Mucosa of descending colon (tissue), 3 donors: ENCODE data around the gene GPS1. TPM values are rescaled to one million over a fixed set of nuclear protein-coding genes. Genes with fewer than 3 reads are reported as not detected.

Experiments
- ATAC-seq: fragments of 200-7000 bp; cut with Tn5 transposase; one replicate; pipeline ENCODE4 v1.9.1; 2020; ENCODE audit warnings: mild to moderate bottlenecking, moderate library complexity
- DNase-seq, 3 donors: peaks; one replicate each; pipeline ENCODE4 v3.0.0-alpha.2; 2020
- H3K36me3 ChIP-seq: fragments of 200-600 bp; one replicate; pipeline ENCODE4 v1.8.0; 2021; ENCODE audit warnings: low read depth, mild to moderate bottlenecking
- H3K4me1 ChIP-seq: fragments of 200-600 bp; one replicate; pipeline ENCODE4 v1.8.0; 2021; ENCODE audit warnings: low read depth, mild to moderate bottlenecking
- H3K4me3 ChIP-seq: fragments of 200-600 bp; one replicate; pipeline ENCODE4 v1.8.0; 2021; ENCODE audit warnings: mild to moderate bottlenecking
- H3K9me3 ChIP-seq: fragments of 200-600 bp; one replicate; pipeline ENCODE4 v1.8.0; 2021; ENCODE audit warnings: mild to moderate bottlenecking
- intact Hi-C, 2 donors: fragments of 100-400 bp; cut with DNase I in 1 of 2; cut with micrococcal nuclease in 1 of 2; formaldehyde crosslinking; loops; one replicate each; pipeline versions ENCODE4 v1.11.0 to v1.11.1; 2022; cut with DNase I, micrococcal nuclease
- total RNA-seq, 3 donors: library from RNA; stranded (reverse); fragmentation: NEBNext Ultra II Directional in 2 of 3; extraction: Animal tissue kit (Norgen Biotek cat#: 25700) in 2 of 3; gene quantifications; one replicate each; pipeline versions ENCODE4 v1.2.1 to v1.2.4, GENCODE V29; 2021 to 2023
- TF ChIP-seq, protein P1 (sequence below): fragments of 200-600 bp; IDR thresholded peaks from one replicate; pipeline ENCODE4 v1.8.0; 2022; ENCODE audit warnings: antibody characterized with exemption, mild to moderate bottlenecking
- donor health status: DM: no; HTN: no; CAD: no; lungs with moderate emphysema.
- donor health status: DM: no; HTN: no; CAD: no.
- donor health status: DM: no; HTN: yes; CAD: no.

The GPS1 gene
- total RNA-seq, 3 donors from 2014 or later, result 73.6 to 81.6 (median 80.4) TPM

DNA sequence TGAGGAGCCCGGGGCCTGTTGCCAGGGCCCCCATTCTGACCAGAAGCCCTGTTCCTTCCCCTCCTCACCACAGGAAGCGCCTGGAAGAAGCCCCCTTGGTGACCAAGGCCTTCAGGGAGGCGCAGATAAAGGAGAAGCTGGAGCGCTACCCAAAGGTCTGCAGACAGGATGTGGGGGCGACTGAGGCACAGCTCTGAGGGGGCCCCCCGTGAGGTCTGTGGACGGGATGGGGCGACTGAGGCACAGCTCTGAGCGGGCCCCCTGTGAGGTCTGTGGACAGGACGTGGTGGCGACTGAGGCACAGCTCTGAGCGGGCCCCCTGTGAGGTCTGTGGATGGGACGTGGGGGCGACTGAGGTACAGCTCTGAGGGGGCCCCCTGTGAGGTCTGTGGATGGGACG lies 42.3 kb upstream of the GPS1 start:
- TF ChIP-seq, protein P1, sequence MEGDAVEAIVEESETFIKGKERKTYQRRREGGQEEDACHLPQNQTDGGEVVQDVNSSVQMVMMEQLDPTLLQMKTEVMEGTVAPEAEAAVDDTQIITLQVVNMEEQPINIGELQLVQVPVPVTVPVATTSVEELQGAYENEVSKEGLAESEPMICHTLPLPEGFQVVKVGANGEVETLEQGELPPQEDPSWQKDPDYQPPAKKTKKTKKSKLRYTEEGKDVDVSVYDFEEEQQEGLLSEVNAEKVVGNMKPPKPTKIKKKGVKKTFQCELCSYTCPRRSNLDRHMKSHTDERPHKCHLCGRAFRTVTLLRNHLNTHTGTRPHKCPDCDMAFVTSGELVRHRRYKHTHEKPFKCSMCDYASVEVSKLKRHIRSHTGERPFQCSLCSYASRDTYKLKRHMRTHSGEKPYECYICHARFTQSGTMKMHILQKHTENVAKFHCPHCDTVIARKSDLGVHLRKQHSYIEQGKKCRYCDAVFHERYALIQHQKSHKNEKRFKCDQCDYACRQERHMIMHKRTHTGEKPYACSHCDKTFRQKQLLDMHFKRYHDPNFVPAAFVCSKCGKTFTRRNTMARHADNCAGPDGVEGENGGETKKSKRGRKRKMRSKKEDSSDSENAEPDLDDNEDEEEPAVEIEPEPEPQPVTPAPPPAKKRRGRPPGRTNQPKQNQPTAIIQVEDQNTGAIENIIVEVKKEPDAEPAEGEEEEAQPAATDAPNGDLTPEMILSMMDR, result no peak
- intact Hi-C loops, result no loop called here
- no peaks in the 10 kb centered on the region for H3K36me3 ChIP-seq
- H3K4me1 ChIP-seq, result no peaks in the 10 kb centered on the region
- ATAC-seq (no peak), DNase-seq (no peak)
- no peaks in the 10 kb centered on the region for H3K9me3 ChIP-seq
- H3K4me3 ChIP-seq, result no peak overlapping the region

DNA sequence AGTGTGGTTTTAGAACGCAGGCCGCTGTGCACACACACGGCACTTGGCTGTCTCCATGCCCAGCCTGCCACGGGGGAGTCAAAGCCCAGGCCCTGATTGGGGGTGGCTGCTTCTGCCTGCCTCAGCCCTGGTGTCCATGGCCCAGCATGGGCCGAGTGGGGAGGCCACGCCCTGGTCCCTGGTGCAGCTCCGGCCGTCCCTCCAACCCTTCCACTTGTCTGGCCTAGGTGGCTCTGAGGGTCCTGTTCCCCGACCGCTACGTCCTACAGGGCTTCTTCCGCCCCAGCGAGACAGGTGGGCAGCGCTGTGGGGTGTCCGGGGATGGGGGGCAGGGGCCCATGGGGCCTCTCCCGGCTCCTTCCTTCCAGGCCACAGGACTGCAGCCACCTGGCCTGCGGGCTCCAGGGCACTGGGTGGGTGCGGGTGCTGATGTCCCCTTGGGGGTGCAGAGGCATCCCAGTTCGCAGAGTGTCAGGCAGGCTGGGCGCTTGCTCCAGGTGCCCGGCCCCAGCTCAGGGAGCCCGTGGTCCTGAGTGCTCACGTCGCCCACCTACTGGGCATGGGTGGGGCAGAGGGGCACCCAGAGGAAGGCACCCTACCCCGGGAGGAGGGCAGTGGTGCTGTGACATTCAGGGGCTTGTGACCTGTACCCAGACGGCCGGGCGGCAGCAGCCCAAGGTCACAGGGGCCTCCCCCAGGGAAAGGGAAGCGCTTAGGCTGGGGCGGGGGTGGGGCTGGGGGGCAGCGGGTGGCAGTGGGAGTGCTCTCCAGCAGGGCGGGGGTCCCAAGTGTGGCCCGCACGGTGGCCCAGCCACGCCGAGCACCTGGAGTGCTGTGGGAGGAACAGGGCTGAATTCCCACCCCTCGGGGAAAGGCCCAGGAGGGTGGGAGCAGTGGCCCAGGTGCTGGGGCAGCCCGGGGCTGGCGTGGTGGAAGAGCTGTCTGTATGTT lies 40.8 kb upstream of the GPS1 start:
- no peak for ATAC-seq
- no peak overlapping the region for H3K4me3 ChIP-seq
- DNase-seq, result no peak
- intact Hi-C loops, result no loop called here
- no peaks in the 10 kb centered on the region for H3K9me3 ChIP-seq
- H3K4me1 ChIP-seq, result no peaks in the 10 kb centered on the region
- TF ChIP-seq, protein P1, result no peak
- H3K36me3 ChIP-seq, result no peaks in the 10 kb centered on the region

DNA sequence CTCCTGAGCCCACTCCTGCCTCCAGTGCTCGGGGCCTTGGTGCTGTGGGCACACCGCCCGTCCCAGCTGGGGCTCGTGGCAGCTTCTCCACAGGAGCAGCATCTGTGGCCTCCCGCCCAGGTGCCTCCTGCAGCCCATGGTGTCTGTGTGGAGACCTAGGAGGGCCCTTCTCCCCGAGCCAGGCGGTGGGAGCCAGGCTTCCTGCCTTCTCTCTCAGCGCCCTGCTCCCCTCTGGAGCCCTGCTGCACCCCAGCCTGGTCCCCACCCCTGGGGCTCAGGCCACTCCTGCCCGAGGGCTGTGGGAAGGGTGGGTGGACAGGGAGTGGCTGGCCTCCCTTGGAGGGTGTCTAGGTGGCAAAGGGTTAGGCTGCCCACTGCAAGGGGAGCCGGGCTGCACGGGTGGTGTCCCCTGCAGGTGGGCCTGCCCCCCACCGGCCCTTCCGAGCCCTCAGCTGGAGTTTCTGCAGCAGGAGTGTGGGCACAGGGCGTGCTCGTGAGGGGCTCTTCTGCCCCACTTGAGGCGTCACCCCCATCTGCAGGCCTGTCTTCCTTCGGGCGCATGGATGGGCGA lies 40.0 kb upstream of the GPS1 start:
- no peak for ATAC-seq
- no peak overlapping the region for H3K4me3 ChIP-seq
- intact Hi-C loops, result no loop called here
- H3K4me1 ChIP-seq, result no peaks in the 10 kb centered on the region
- TF ChIP-seq, protein P1, result no peak
- H3K36me3 ChIP-seq, result no peaks in the 10 kb centered on the region
- H3K9me3 ChIP-seq, result no peaks in the 10 kb centered on the region
- no peak for DNase-seq

DNA sequence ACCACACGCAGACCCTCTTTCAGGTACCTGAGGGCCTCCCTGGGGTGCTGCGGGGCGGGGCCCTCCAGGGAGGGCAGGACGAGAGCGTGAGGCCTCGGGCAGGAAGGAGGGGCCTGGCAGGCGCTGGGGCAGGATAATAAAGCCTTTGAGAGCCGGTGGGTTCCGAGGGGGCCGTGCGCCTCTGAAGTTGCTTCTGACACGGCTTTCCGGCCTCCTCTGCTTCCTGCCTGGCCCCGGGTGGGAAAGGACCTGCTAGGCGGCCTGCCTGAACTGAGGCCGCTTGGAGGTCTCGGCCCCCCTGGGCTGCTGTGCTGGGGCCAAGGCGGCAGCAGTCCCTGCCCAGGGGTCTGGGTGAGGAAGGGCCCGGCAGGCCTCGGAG lies 39.4 kb upstream of the GPS1 start:
- H3K4me1 ChIP-seq, result no peaks in the 10 kb centered on the region
- H3K36me3 ChIP-seq, result no peaks in the 10 kb centered on the region
- intact Hi-C loops, result no loop called here
- no peaks in the 10 kb centered on the region for H3K9me3 ChIP-seq
- TF ChIP-seq, protein P1, result no peak
- ATAC-seq (no peak), DNase-seq (no peak)
- H3K4me3 ChIP-seq, result no peak overlapping the region

DNA sequence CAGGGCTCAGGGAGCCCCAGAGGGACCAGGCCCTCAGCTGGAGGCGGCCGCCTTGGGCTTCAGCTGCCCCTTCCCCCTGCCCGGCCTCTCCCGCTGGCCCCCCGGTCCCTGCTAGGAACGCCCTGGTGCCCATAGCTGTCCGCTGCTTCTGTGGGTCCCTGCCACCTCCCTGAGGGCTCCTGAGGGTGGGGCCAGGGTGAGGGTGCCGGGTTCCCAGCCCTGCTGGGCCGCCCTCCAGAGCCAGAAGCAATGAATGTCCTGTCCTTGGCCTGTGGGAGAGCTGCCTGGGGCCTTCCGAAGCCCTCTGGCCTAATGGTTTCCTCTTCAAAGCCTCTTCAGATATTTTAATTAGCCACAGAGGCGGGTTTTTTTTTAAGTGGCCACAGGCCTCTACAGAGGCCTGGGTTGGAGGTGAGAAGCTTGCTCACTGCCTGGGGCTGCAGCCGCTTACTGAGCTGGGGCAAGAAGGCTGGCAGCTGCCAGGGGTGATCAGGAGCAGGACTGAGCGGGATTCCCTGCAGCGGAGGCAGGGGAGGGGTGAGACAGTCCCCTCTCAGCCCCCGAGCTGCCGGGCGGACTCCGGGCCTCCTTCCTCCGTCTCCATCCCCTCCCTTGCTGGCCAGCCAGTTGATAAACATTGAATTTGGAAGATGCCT lies 38.9 kb upstream of the GPS1 start:
- intact Hi-C loops, result no loop called here
- no peak overlapping the region for H3K4me3 ChIP-seq
- H3K36me3 ChIP-seq, result no peaks in the 10 kb centered on the region
- ATAC-seq (no peak), DNase-seq (no peak)
- TF ChIP-seq, protein P1, result no peak
- no peaks in the 10 kb centered on the region for H3K4me1 ChIP-seq
- H3K9me3 ChIP-seq, result no peaks in the 10 kb centered on the region
